ENCODE measurements around the gene SPRYD4.

GRCh38 chr12:56451147-56451546 lies 17.2 kb upstream of the SPRYD4 start:
- TF ChIP-seq CTCF (IDR thresholded peaks at IDR 0.05; ENCODE audit: insufficient read depth, low read depth, low read length): no peak
- TF ChIP-seq EZH2 (IDR thresholded peaks at IDR 0.05; ENCODE audit: insufficient read depth, low read length): no peak
